HG02678 (cell line): ENCODE data around the gene RLBP1.
A peak's percentile ranks its signal among the peaks of the same experiment; 100 is the strongest.

Source experiments
- ATAC-seq: cut with Tn5 transposase; IDR thresholded peaks from one replicate; pipeline ENCODE4 v1.9.1; 2021; ENCODE audit warnings: mild to moderate bottlenecking, moderate library complexity; ENCODE audit not compliant: unreplicated experiment

RLBP1 gene

DNA sequence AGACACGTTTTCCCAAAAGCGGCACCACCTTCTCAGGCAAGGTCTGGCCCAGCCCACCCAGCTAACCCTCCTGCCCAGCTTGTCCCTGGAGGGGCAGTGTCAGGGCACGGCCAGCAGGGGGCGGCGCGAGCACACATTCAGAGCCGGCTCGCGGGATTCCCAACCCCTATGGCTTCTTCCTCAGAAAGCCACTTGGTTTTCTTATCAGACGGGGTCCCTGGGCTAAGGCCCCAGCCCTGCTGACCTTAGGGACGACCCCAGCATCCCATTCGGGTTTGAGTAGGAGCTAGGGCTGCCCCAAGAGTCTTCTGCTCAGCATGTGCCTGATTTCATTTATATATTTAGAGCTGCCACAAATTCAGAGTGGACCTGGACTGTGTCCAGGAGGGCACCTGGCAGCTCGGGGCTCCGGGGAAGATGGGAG lies 14.5 kb downstream of the RLBP1 start:
- ATAC-seq = peak; percentile 75

DNA sequence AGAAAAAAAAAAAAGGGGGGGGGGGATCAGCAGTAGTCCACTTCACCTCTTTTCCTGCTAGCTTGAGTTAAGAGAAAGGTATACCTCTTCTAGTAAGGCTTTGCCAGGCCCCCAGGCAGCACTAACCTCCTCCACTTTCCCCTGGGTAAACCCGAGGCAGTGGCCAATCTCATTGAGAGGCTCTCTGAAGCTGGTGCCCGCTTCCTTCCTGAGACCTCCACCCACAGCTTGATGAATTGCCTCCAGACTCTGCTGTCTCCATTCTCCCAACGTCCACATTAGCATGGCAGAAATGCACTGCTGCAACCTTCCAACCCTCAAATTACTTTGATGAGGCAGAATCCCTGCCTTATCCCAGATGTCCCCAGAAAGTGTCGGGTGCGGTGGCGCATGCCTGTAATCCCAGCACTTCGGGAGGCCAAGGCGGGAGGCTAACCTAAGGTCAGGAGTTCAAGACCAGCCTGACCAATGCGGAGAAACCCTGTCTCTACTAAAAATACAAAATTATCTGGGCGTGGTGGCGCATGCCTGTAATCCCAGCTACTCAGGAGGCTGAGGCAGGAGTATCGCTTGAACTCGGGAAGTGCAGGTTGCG lies 15.3 kb downstream of the RLBP1 start:
- ATAC-seq = no peak

DNA sequence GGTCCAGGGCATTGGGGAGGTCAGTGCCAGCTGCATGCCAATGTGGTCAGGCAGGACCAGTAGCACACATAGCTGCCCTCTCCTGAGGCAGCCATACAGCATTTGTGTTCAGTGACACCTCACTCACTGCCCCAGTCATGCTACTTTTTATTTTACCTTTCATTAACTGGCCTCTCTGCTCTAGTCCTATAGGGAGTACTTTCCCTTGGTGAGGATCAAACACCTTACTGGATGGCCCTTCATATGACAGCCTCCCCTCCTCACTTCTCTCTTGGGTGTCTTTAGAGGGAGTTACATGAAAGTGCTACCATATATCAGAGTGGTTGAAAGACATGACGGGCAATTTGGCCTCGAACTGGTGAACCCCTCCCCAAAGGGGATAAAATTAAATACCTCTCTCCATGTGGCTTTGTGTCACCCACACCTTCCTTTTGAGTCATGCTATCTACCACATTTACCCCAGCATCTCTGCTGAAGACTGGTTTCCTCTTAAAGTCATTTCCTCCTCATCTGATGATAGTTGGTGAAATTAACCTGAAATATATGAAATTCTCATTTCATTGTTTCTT lies 17.6 kb downstream of the RLBP1 start:
- no peak for ATAC-seq

DNA sequence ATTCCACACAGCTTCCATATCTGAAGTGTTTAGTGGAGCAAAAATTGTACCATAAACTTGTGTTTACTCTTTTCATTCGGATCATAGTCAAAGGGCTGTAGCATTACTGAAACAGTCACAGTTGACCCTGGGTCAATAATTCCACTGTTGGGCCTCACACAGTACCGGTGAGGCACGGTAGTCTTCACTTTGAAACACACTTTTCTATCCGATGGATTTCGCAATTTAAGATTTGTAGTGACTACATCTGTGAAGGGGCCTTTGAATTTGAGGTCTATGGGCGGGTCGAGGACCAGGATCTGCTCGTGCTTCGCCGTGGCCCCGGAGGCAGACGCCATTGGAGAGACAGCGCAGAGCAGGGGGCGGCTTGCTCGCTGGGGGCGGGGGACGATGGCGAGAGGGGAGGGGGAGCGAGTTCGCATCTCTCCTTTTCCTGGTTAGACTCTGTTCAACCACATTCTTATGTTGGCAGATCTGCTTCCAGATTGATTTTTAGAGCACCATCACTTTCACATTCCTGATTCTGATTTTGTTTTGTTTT lies 19.8 kb downstream of the RLBP1 start:
- ATAC-seq = no peak

DNA sequence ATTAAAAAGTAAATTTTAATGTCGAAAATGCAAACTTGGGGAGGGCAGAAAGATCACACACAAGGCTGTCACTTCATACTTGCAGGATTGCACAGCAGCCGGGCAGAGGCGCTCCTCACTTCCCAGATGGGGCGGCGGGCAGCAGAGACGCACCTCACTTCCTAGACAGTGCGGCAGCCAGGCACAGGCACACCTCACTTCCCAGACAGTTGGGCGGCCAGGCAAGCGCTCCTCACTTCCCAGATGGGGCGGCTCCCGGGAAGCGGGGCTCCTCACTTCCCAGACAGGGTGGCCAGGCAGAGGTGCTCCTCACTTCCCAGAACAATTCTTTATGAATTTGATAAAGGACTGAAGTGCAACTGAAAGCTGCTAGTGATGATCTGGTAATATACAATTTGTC lies 21.2 kb downstream of the RLBP1 start:
- no peak for ATAC-seq

DNA sequence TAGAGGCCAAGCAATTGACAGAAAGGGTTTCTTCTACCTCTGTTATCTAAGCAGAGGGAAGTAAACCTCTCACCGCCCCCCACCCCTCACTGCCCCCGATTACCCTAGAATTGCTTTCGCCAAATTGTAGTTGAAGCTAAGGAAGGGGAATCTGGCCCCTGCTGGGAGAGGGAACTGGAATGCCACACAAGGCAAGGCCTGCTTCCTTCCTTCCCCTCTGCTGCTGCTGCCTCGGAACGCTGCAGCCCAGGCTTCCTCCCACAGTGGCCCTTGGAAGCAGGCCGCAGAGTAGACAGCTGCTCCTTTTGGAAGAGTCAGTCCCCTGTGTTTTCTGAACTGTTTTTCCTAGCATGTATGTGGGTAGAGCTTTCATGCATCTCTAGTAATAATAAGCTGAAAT lies 21.6 kb downstream of the RLBP1 start:
- no peak for ATAC-seq

DNA sequence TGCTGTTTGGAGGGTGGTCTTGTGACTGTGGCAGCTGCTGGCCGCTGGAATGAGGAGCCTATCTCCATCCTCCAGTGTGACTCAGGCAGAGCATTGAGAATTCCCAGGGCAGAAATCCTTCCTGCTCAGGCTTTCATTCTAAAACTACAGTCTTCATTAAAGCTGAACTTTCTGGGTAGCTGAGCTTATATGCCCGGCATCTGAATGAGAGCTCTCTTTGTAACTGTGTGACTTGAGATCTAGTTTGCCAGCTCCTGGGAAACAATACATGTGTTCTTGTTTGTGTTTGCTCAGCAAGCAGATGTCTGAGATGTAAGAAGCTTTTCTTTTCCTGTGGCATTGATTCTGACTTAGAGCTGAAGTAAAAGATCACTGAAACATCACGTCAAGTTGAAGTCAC lies 22.4 kb downstream of the RLBP1 start:
- ATAC-seq = no peak

DNA sequence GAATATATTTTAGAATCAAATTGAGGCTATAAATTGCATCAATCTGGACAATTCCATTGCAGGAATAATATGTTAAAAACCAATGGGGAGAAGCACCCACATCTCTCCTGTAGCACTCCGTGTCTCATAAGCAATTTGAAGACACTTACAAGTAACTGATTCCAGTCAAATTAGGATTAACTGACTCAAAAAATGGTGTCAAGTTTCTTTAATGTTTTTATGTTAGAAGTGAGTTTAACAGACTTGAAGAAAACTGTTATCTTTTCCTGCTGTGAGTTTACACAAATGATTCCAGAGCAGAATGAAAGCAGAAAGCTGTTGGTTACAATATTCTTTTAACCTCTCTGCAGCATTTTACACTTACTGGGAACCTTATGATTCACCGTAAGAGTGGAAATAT lies 23.2 kb downstream of the RLBP1 start:
- no peak for ATAC-seq

DNA sequence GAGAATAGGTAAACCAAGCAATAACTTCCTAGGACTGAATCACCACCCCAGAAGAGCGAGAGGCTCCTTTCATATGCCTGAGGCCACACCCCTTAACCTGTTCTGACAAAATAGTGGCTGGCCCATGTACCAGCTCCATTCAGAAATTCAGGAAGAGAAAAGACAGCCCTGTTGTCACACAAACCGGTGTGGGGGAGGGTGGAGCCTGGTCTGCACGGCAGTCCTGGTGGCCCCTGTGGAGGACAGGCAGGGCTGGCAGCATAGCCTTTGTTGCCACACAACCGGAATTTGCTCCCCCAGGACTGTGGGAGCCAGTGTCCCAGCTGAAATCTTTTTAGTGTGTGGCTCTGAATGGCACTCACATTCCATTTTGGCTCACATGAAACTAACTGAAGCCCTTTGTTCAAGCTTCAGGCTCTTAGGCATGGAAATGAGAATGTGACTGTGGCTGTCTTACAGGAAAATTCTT lies 23.8 kb downstream of the RLBP1 start:
- no peak for ATAC-seq

DNA sequence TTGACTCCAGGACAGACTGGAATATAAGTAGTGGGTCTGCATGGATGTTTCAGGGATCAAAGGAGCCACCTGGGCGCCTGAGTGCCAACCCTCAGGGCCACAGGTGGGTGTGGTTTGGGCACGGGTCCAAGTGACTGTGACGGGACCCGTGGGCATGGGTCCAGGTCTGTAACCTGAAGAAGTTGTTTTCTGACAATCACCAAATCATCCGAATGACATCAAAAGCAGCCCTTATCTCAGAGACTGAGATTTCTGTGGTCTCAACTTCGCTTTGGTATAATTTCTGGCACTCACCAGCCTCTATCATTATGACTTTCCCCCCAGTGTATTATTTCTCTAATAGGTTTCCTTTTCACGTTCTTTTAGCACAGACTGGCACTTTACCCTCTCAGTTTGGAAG lies 24.4 kb downstream of the RLBP1 start:
- ATAC-seq = no peak

DNA sequence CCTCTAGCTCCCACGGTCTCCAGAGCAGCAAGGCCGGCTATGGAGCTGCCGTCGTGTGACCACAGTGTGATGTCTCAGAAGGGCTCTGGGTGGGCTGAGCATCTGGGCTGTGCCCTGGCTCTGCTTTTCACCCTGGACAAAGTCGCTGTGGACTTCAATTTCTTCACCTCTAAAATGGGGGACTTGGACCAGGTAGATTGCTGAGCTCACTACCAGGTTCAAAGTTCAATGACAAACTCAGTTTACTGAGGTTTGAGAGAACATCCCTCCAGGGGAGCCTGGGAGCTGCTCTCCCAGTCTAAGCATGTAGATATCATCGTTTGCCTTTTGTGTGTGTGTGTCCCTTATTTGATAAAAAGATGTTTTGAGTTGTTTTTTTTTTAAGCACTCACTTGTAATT lies 25.1 kb downstream of the RLBP1 start:
- ATAC-seq = no peak

DNA sequence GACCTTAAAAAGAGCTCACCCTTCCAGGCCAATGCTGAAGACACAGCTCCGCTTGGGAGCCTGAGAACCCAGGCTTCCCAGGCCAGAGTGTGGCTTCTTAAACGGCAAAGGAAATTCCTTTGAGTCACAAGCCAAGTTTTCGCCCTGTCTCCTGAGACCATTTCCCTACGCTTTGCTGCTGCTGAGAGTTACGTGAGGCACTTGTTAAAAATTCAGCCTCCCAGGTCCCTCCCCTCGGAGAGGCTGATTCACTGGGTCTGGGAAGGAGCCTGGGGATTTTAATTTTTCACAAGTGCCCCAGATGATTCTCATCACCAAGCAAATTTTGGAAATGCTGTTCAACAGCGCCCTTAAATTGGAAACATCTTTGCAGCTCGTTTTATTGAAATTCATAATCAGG lies 25.5 kb downstream of the RLBP1 start:
- ATAC-seq = no peak

DNA sequence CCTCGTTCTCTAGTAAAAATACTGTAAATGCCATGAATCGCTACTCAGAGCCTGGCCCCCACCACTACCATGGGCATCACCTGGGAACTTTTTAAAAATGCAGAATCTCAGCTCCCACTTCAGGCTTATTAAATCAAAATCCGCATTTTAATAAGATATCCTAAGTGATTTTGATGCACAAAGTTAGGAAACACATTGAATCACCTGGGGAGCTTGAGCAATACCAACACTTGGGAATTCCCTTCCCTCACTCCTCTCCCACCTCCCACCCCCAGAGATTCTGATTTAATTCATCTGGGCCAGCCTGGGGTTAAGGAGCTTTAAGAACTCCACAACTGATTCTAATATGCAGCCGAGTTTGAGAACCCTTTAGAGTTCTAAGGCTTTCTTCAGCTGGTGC lies 26.8 kb downstream of the RLBP1 start:
- no peak for ATAC-seq

DNA sequence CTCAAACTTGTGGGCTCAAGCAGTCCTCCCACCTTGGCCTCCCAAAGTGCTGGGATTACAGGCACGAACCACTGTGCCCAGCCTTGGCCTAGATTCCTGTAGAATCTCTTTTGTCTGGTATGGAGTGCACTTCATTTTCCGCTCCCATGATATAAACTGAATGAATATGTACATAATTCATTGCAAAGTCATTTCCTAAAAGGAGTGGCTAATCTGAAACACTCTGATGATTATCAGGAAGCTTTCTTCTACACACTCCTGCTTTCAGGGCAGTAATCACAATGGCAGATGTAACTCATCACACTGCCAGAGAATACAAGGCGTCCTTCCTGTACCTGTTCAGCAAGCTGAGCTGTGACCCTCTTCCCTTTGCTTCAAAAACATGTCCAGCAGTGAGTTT lies 28.6 kb downstream of the RLBP1 start:
- no peak for ATAC-seq

DNA sequence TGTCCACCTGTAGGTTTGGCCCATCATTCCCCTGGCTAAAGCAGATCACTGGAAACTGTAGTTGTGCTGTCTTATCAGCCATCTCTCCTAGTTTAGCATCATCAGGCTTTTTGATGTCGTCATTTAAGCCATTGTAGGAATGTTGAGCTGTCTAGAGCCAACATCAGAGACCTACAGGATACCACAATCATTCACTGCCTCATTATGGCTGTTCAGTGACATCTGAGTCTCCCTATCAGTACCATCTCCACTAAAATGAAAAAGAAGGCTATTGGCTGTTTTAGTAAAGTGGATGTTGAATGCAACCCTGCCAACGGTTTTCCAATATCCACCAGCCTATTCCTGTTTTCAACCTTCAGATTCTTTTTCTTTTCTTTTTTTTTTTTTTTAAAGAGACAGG lies 29.2 kb downstream of the RLBP1 start:
- no peak for ATAC-seq

DNA sequence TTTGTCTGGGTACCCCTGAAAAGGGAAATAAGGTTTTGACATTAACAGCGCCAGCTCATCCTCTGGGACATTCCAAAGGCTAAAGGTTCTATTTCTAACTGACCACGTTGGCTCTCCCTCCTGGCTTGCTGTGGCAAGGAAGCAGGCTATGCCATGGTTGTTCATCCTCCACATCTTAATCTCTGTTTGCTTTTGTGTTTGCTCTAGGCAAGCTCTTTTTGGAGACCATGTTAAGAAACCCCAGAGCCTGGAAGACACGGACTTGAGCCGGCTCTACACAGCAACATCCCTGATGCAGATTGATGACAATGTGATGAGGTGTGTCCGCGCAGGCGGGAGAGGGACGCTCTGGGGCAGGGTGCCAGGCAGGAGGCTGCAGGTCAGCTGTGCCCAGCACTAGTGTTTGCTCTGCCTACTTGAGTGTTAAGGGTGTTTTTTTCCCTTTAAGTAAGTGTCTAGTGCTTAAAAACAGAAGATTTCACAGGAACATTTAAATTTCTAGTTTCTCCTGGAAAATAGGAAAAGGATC lies 33.3 kb downstream of the RLBP1 start:
- no peak for ATAC-seq

DNA sequence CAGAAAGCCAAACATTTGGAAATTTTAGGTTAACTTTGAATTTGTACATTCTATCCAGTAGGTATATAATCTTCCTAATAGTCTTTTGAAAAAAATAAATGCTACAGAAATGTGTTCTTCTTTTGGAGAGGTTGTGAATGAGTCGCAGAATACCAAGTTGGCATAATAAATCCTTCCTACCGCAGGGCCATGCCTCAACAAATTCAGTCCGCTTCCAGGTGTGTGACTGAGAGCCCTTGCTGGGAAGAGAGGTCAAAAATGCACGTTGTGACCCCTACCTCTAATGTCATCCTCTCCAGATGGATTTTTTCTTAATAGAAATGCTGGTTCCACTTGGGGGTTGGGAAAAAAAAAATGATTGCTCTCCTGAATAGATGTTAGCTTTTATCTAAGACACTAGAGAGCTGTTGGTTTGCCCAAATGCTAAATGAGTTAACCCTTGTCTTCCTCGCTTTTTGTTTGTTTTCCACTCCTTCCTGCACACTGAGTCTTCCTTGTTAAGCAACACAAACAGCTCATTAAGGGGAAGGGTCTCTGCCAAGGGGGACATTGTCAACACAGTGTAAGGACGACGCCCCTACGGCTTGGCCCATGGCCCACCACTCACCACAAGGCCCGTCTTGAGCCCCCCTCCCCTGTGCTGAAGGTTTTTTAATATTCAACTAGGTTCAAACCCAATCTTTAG lies 33.9 kb downstream of the RLBP1 start:
- no peak for ATAC-seq

DNA sequence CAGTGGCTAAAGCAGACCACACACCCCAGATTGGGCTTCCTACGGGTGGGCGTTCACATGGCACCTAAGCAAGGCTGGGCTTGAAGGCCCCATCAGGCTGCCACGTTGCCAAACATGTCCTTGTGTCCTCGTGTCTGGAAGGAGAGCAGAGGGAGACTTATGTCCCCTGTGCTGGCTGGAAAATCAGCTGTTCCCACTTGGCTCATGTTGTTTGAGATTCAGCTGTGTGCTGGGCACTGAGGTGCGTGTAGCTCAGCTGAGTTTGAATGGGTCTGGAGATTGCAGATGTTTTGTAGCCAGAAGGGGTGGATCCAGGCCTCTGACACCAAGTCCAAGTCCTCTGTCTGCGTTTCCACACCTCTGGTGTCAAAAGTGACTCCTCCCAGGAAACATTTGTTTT lies 34.6 kb downstream of the RLBP1 start:
- ATAC-seq = no peak

DNA sequence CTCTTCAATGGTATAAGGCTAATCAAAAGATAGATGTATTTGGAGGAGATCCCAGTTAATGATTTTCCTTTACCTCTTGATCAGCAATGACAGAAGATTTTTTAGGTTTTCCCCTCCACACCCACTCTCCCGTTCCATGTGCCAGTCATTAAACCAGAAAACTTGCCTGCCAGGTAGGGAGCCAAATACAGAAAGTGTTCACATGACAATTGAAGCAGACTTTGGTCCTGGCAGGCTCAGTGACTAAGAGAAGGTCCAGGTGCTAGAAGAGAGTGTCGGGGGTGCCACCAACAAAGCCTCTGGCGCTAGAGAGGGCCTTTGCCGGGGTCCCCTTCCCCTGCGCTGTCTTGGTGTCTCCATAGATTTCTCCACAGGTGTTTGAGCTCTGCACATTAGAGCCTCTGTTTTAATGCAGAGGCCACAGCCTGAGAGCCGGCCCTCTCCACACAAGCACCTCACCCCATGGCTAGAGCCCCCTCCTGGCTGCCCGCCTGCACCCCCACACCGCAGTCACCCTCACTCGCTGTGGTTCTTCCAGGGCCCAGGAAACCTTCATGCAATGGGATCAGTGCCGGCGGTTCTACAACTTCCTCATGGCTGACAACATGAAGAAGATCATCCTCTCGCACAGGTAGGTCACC lies 36.4 kb downstream of the RLBP1 start:
- ATAC-seq = no peak

DNA sequence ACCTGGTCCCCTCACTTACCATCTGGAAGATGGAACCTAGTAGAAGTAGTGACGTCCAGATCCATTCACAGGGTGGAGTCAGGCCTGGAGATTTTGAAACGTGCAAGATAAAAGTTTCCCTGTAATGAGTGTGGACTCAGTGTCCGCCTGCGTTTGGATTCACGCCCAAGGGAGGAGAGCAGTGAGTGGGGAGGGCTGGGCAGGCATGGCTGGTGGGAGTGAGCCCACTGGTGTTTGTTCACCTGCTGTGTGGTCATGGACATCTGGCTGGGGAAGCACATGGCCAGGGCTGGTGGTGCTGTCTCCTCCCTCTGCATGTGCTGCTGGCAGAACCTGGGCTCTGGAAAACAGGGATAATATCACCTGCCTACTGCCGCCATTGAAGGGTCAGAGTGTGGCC lies 37.0 kb downstream of the RLBP1 start:
- no peak for ATAC-seq
